ENCODE results near the gene TBC1D32.
"Not testable (repeated sequence)": the region's sequence is repeated elsewhere in the genome, so short reads cannot be mapped to it uniquely, and the experiment has no call there.

GRCh38 chr6:121048593-121048992, 285.7 kb downstream of the TBC1D32 start:
- not testable (repeated sequence) for TF ChIP-seq CTCF (IDR thresholded peaks at IDR 0.05; ENCODE audit: insufficient read depth, low read depth, low read length); EZH2 (IDR thresholded peaks at IDR 0.05; ENCODE audit: insufficient read depth, low read length)

Measured in astrocyte (in vitro differentiated cells and primary cell).